Effector CD4-positive, alpha-beta T cell (primary cell): ENCODE measurements around the gene NEU4. TPM values are rescaled to one million over a fixed set of nuclear protein-coding genes. Genes with fewer than 3 reads are reported as not detected.
"Not testable (repeated sequence)": the region's sequence is repeated elsewhere in the genome, so short reads cannot be mapped to it uniquely, and the experiment has no call there.

Experiments used
- DNase-seq: peaks from one replicate; pipeline ENCODE4 v3.0.0-alpha.2; 2020
- total RNA-seq: gene quantifications from one replicate; lab custom pipeline; 2026; lab: John Stamatoyannopoulos, UW

The NEU4 gene
- not detected for total RNA-seq

- no peak for DNase-seq
These were observed at the start of gene NEU4 for GRCh38 chr2:241808721-241809382. Gene NEU4 (plus strand): TSS chr2:241809193. CDS start chr2:241814485, 5,292 bp downstream.

- not testable (repeated sequence) for DNase-seq
These were observed 49.1 kb upstream of the NEU4 start for GRCh38 chr2:241759893-241760292.

- DNase-seq, result no peak
These were observed 48.7 kb upstream of the NEU4 start for GRCh38 chr2:241760301-241760771.

GRCh38 chr2:241762321-241762932 lies 46.6 kb upstream of the NEU4 start:
- DNase-seq, result no peak

- peak; percentile 57 for DNase-seq
These were observed 46.0 kb upstream of the NEU4 start for GRCh38 chr2:241762933-241763369.

GRCh38 chr2:241763551-241764274 lies 45.3 kb upstream of the NEU4 start:
- no peak for DNase-seq

- DNase-seq, result no peak
These were observed 44.4 kb upstream of the NEU4 start for GRCh38 chr2:241764275-241765241.

- DNase-seq, result no peak
These were observed 41.3 kb upstream of the NEU4 start for GRCh38 chr2:241767464-241768250.

- no peak for DNase-seq
These were observed 40.7 kb upstream of the NEU4 start for GRCh38 chr2:241768251-241768711.

GRCh38 chr2:241768850-241769249 lies 40.1 kb upstream of the NEU4 start:
- no peak for DNase-seq

- no peak for DNase-seq
These were observed 39.2 kb upstream of the NEU4 start for GRCh38 chr2:241769819-241770184.

GRCh38 chr2:241770185-241770935 lies 38.6 kb upstream of the NEU4 start:
- DNase-seq, result no peak

- DNase-seq, result no peak
These were observed 38.1 kb upstream of the NEU4 start for GRCh38 chr2:241770936-241771285.

GRCh38 chr2:241771286-241772062 lies 37.5 kb upstream of the NEU4 start:
- no peak for DNase-seq

- no peak for DNase-seq
These were observed 36.9 kb upstream of the NEU4 start for GRCh38 chr2:241772063-241772499.

- no peak for DNase-seq
These were observed 35.2 kb upstream of the NEU4 start for GRCh38 chr2:241773511-241774418.

- no peak for DNase-seq
These were observed 34.4 kb upstream of the NEU4 start for GRCh38 chr2:241774419-241775222.
